Measurements from ENCODE around the gene CENPP.

GRCh38 chr9:92499701-92500100, 173.9 kb downstream of the CENPP start:
- TF ChIP-seq, protein P1, sequence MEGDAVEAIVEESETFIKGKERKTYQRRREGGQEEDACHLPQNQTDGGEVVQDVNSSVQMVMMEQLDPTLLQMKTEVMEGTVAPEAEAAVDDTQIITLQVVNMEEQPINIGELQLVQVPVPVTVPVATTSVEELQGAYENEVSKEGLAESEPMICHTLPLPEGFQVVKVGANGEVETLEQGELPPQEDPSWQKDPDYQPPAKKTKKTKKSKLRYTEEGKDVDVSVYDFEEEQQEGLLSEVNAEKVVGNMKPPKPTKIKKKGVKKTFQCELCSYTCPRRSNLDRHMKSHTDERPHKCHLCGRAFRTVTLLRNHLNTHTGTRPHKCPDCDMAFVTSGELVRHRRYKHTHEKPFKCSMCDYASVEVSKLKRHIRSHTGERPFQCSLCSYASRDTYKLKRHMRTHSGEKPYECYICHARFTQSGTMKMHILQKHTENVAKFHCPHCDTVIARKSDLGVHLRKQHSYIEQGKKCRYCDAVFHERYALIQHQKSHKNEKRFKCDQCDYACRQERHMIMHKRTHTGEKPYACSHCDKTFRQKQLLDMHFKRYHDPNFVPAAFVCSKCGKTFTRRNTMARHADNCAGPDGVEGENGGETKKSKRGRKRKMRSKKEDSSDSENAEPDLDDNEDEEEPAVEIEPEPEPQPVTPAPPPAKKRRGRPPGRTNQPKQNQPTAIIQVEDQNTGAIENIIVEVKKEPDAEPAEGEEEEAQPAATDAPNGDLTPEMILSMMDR (IDR thresholded peaks at IDR 0.05; ENCODE audit: low read length) = no peak
- TF ChIP-seq EZH2 (IDR thresholded peaks at IDR 0.05; ENCODE audit: borderline replicate concordance, low read length) = no peak

Measured in OCI-LY1 (cell line).